Measurements from ENCODE around the gene RRP36.
A peak's percentile ranks its signal among the peaks of the same experiment; 100 is the strongest.

The RRP36 gene

GRCh38 chr6:43053545-43054205 is 32.3 kb downstream of the RRP36 start, which contains the start of gene CUL7:
Gene CUL7 (minus strand): TSS chr6:43053851. CDS start chr6:43052788, 1,063 bp downstream.
- H3K27ac ChIP-seq (ENCODE audit: low read depth, low read length, poor library complexity, severe bottlenecking): peak within 1 kb of the TSS; percentile 66
- TF ChIP-seq EZH2 (IDR thresholded peaks at IDR 0.05; ENCODE audit: borderline replicate concordance, low read length): no peak
- no peak for TF ChIP-seq CTCF (IDR thresholded peaks at IDR 0.05; ENCODE audit: low read length)
- peak within 1 kb of the TSS; percentile 85 for H3K9ac ChIP-seq (ENCODE audit: low read length)
- no peaks in the 10 kb centered on the region for H3K27me3 ChIP-seq (ENCODE audit: insufficient read depth, low read length)
- no peaks in the 10 kb centered on the region for H3K9me2 ChIP-seq (ENCODE audit: low read depth, low read length)
- H3K36me3 ChIP-seq (ENCODE audit: insufficient read depth, low read length): peaks cover 16% of the 10 kb centered on the region
- peak within 1 kb of the TSS; percentile 71; the same call in 1 of the 2 replicates for H2AFZ ChIP-seq (ENCODE audit: low read length)
- peak within 1 kb of the TSS; percentile 78 for H3K4me3 ChIP-seq (ENCODE audit: low read depth, low read length, poor library complexity, severe bottlenecking)
- H3F3A ChIP-seq (ENCODE audit: insufficient read depth, low read length): no peaks in the 10 kb centered on the region
- peaks cover 34% of the 10 kb centered on the region for H3K4me1 ChIP-seq (ENCODE audit: insufficient read depth, low read length, severe bottlenecking)
- no peaks in the 10 kb centered on the region for H3K9me3 ChIP-seq (ENCODE audit: low read length)
- H4K20me1 ChIP-seq (ENCODE audit: insufficient read depth, low read length): no peaks in the 10 kb centered on the region
- H3K4me2 ChIP-seq (ENCODE audit: low read length): peak within 1 kb of the TSS; percentile 80
- peaks cover 8% of the 10 kb centered on the region for H3K79me2 ChIP-seq (ENCODE audit: insufficient read depth, low read length)

- peaks cover 16% of the 10 kb centered on the region for H3K36me3 ChIP-seq (ENCODE audit: insufficient read depth, low read length)
- H3K27ac ChIP-seq (ENCODE audit: low read depth, low read length, poor library complexity, severe bottlenecking): peak overlapping the region; percentile 66
- peak overlapping the region; percentile 85 for H3K9ac ChIP-seq (ENCODE audit: low read length)
- H3K4me2 ChIP-seq (ENCODE audit: low read length): peak overlapping the region; percentile 80
- peaks cover 36% of the 10 kb centered on the region for H3K4me1 ChIP-seq (ENCODE audit: insufficient read depth, low read length, severe bottlenecking)
- H3K9me3 ChIP-seq (ENCODE audit: low read length): no peaks in the 10 kb centered on the region
- TF ChIP-seq CTCF (IDR thresholded peaks at IDR 0.05; ENCODE audit: low read length) (no peak), EZH2 (IDR thresholded peaks at IDR 0.05; ENCODE audit: borderline replicate concordance, low read length) (no peak)
- H3K27me3 ChIP-seq (ENCODE audit: insufficient read depth, low read length): no peaks in the 10 kb centered on the region
- H3K4me3 ChIP-seq (ENCODE audit: low read depth, low read length, poor library complexity, severe bottlenecking): peak overlapping the region; percentile 78
- H3K79me2 ChIP-seq (ENCODE audit: insufficient read depth, low read length): peaks cover 12% of the 10 kb centered on the region
- H3F3A ChIP-seq (ENCODE audit: insufficient read depth, low read length): no peaks in the 10 kb centered on the region
- H4K20me1 ChIP-seq (ENCODE audit: insufficient read depth, low read length): no peaks in the 10 kb centered on the region
- no peaks in the 10 kb centered on the region for H3K9me2 ChIP-seq (ENCODE audit: low read depth, low read length)
- H2AFZ ChIP-seq (ENCODE audit: low read length): peak overlapping the region; percentile 71; the same call in 1 of the 2 replicates
Measured at GRCh38 chr6:43054206-43054943, 33.0 kb downstream of the RRP36 start.

- no peaks in the 10 kb centered on the region for H3K9me3 ChIP-seq (ENCODE audit: low read length)
- H3F3A ChIP-seq (ENCODE audit: insufficient read depth, low read length): no peaks in the 10 kb centered on the region
- peaks cover 12% of the 10 kb centered on the region for H3K79me2 ChIP-seq (ENCODE audit: insufficient read depth, low read length)
- no peaks in the 10 kb centered on the region for H3K9me2 ChIP-seq (ENCODE audit: low read depth, low read length)
- H3K9ac ChIP-seq (ENCODE audit: low read length): no peak overlapping the region
- H4K20me1 ChIP-seq (ENCODE audit: insufficient read depth, low read length): no peaks in the 10 kb centered on the region
- no peak overlapping the region for H2AFZ ChIP-seq (ENCODE audit: low read length)
- H3K27me3 ChIP-seq (ENCODE audit: insufficient read depth, low read length): no peaks in the 10 kb centered on the region
- H3K4me1 ChIP-seq (ENCODE audit: insufficient read depth, low read length, severe bottlenecking): peaks cover 44% of the 10 kb centered on the region
- H3K27ac ChIP-seq (ENCODE audit: low read depth, low read length, poor library complexity, severe bottlenecking): no peak overlapping the region
- peaks cover 16% of the 10 kb centered on the region for H3K36me3 ChIP-seq (ENCODE audit: insufficient read depth, low read length)
- H3K4me3 ChIP-seq (ENCODE audit: low read depth, low read length, poor library complexity, severe bottlenecking): no peak overlapping the region
- no peak for TF ChIP-seq CTCF (IDR thresholded peaks at IDR 0.05; ENCODE audit: low read length)
- TF ChIP-seq EZH2 (IDR thresholded peaks at IDR 0.05; ENCODE audit: borderline replicate concordance, low read length): no peak
- no peak overlapping the region for H3K4me2 ChIP-seq (ENCODE audit: low read length)
Measured at GRCh38 chr6:43055966-43056365, 34.5 kb downstream of the RRP36 start.

Measured in OCI-LY1 (cell line).